Left ventricle myocardium inferior (tissue), 1 donor: Measurements from ENCODE around the gene BSPRY. TPM values are rescaled to one million over a fixed set of nuclear protein-coding genes. Genes with fewer than 3 reads are reported as not detected.

Source experiments
- DNase-seq: peaks from one replicate; pipeline ENCODE4 v3.0.0-alpha.2; 2020
- H3K27ac ChIP-seq: fragments of 200-600 bp; replicated peaks from 2 replicates; pipeline ENCODE4 v1.8.0; 2021
- H3K27me3 ChIP-seq: fragments of 200-600 bp; 2 replicates; pipeline ENCODE4 v1.8.0; 2021; ENCODE audit warnings: low read depth
- H3K36me3 ChIP-seq: fragments of 200-600 bp; 2 replicates; pipeline ENCODE4 v1.8.0; 2021
- H3K4me1 ChIP-seq: fragments of 200-600 bp; 2 replicates; pipeline ENCODE4 v1.8.0; 2021
- H3K4me3 ChIP-seq: fragments of 200-600 bp; 2 replicates; pipeline ENCODE4 v1.8.0; 2021; ENCODE audit warnings: mild to moderate bottlenecking, moderate library complexity
- H3K9me3 ChIP-seq: fragments of 200-600 bp; replicated peaks from 2 replicates; pipeline ENCODE4 v1.8.0; 2021
- CTCF ChIP-seq: fragments of 200-600 bp; IDR thresholded peaks from 2 replicates; pipeline ENCODE4 v1.8.0; 2021; ENCODE audit warnings: antibody characterized with exemption, mild to moderate bottlenecking, borderline replicate concordance
- intact Hi-C: fragments of 100-400 bp; cut with micrococcal nuclease; formaldehyde crosslinking; loops from one replicate; pipeline ENCODE4 v1.11.0; 2022
- total RNA-seq: library from RNA; stranded (reverse); fragmentation: NEBNext Ultra II Directional; extraction: Animal tissue kit (Norgen Biotek cat#: 25700); gene quantifications from one replicate; pipeline ENCODE4 v1.2.1, GENCODE V29; 2021
- donor health status: DM: no; HTN: yes; CAD: no; lungs with severe emphysema.

BSPRY gene
- total RNA-seq, 1 donor from 2014 or later = 0.25 TPM

GRCh38 chr9:113370806-113371325 lies 21.5 kb downstream of the BSPRY start:
- TF ChIP-seq CTCF = no peak
- no peaks in the 10 kb centered on the region for H3K9me3 ChIP-seq
- intact Hi-C loops = no loop called here
- H3K27ac ChIP-seq = no peak overlapping the region
- H3K4me3 ChIP-seq = no peak overlapping the region
- H3K4me1 ChIP-seq = peaks cover 16% of the 10 kb centered on the region
- H3K27me3 ChIP-seq = peaks cover 9% of the 10 kb centered on the region
- H3K36me3 ChIP-seq = peaks cover 21% of the 10 kb centered on the region
- DNase-seq = no peak

DNA sequence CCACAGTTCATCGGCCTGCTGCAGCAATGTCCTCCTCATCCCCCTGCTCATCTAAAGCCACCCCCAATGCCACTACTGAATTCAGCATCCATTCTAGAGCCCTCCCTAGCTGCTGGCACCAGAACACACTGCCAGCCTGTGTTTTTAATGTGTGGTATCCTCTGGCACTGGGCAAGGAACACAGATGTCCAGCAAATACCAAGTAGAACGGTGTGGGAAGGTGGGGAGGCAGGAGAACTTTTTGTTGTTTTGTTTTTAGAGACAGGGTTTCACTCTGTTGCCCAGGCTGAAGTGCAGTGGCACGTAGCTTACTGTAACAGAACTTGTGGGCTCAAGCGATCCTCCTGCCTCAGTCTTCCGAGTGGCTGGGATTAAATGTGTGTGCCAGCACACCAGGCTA lies 22.7 kb downstream of the BSPRY start:
- Histone ChIP-seq H3K4me1 (peaks cover 24% of the 10 kb centered on the region), H3K36me3 (peaks cover 21% of the 10 kb centered on the region), H3K27ac (no peak overlapping the region), H3K4me3 (no peak overlapping the region), H3K27me3 (peaks cover 9% of the 10 kb centered on the region), H3K9me3 (no peaks in the 10 kb centered on the region)
- no peak for TF ChIP-seq CTCF
- no peak for DNase-seq
- intact Hi-C loops = no loop called here

GRCh38 chr9:113373256-113373655 lies 23.9 kb downstream of the BSPRY start:
- H3K27ac ChIP-seq = no peak overlapping the region
- DNase-seq = no peak
- intact Hi-C loops = no loop called here
- H3K4me1 ChIP-seq = peaks cover 24% of the 10 kb centered on the region
- H3K4me3 ChIP-seq = no peak overlapping the region
- H3K27me3 ChIP-seq = peaks cover 9% of the 10 kb centered on the region
- no peaks in the 10 kb centered on the region for H3K9me3 ChIP-seq
- H3K36me3 ChIP-seq = peaks cover 21% of the 10 kb centered on the region
- TF ChIP-seq CTCF = no peak

GRCh38 chr9:113373676-113374392 lies 24.5 kb downstream of the BSPRY start:
- no peak overlapping the region for H3K27ac ChIP-seq

More at GRCh38 chr9:113373676-113374392, 24.5 kb downstream of the BSPRY start:
- no peak for DNase-seq
- Histone ChIP-seq H3K36me3 (peaks cover 21% of the 10 kb centered on the region), H3K9me3 (no peaks in the 10 kb centered on the region), H3K27me3 (peaks cover 9% of the 10 kb centered on the region), H3K4me3 (no peak overlapping the region), H3K4me1 (peaks cover 24% of the 10 kb centered on the region)
- intact Hi-C loops = no loop called here
- TF ChIP-seq CTCF = no peak
